NB4 (cell line): ENCODE measurements around the gene DSG3.

Source experiments
- CTCF ChIP-seq: IDR thresholded peaks from one replicate; pipeline ENCODE4 v1.5.1; 2012; ENCODE audit warnings: low read depth, low read length
- POLR2A ChIP-seq: IDR thresholded peaks from 2 replicates; pipeline ENCODE4 v1.6.1; 2011; ENCODE audit warnings: mild to moderate bottlenecking; ENCODE audit not compliant: insufficient read length; ENCODE audit errors: extremely low read depth

GRCh38 chr18:31510319-31510718 lies 62.8 kb downstream of the DSG3 start:
- TF ChIP-seq CTCF (no peak), POLR2A (no peak)
